ENCODE results near the gene EEPD1. TPM values are rescaled to one million over a fixed set of nuclear protein-coding genes. Genes with fewer than 3 reads are reported as not detected.

Gene EEPD1
- total RNA-seq, 1 experiment from 2014 or later, result 7.8 TPM

DNA sequence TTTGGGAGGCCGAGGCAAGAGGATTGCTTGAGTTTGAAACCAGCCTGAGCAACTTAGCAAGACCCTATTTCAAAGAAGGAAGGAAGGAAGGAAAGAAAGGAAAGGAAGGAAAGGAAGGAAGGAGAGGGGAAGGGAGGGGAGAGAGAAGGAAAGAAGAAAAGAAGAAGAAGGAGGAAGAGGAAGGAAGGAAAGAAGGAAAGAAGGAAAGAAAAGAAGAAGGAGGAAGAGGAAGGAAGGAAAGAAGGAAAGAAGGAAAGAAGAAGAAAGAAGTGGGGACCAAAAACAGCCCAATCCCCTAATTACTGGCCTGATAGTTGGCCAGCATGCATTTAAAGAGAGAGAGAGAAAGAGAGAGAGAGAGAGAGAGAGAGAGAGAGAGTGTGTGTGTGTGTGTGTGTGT, 66.4 kb downstream of the EEPD1 start (continued):
- TF ChIP-seq, protein P1, sequence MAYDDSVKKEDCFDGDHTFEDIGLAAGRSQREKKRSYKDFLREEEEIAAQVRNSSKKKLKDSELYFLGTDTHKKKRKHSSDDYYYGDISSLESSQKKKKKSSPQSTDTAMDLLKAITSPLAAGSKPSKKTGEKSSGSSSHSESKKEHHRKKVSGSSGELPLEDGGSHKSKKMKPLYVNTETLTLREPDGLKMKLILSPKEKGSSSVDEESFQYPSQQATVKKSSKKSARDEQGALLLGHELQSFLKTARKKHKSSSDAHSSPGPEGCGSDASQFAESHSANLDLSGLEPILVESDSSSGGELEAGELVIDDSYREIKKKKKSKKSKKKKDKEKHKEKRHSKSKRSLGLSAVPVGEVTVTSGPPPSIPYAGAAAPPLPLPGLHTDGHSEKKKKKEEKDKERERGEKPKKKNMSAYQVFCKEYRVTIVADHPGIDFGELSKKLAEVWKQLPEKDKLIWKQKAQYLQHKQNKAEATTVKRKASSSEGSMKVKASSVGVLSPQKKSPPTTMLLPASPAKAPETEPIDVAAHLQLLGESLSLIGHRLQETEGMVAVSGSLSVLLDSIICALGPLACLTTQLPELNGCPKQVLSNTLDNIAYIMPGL (CRISPR knock-in tag; IDR thresholded peaks at IDR 0.05), result no peak

DNA sequence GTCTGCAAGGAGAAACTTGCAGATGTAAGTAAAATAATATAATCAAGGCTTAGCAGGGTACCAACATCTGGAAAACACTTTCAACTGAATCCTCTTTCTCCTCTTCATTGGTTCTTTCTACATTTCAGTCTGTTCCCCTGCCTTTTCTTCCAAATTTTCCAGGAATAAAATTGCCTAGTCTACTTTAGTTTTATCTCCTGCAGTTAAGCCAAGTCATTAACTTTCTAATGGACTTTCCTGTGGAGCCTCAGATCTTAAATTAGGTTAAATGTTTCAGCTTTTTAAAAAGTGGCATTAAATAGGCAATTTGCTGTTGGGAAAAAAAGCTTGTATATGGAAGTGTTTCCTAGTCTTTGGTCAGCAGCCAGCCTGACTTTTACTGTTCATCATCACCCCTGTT, 70.8 kb downstream of the EEPD1 start:
- H3K9me3 Mint-ChIP-seq, result peaks cover 11% of the 10 kb centered on the region
- H3K36me3 Mint-ChIP-seq, result no peaks in the 10 kb centered on the region
- DNase-seq (ENCODE audit: low spot score) (no peak), ATAC-seq (no peak)
- ChIA-PET CTCF (no interaction called here), POLR2A (no interaction called here)
- H3K27me3 Mint-ChIP-seq (ENCODE audit: low read depth), result no peaks in the 10 kb centered on the region
- no peak for TF ChIP-seq NFE2L1 (CRISPR knock-in tag; IDR thresholded peaks at IDR 0.05)
- TF ChIP-seq, protein P2, sequence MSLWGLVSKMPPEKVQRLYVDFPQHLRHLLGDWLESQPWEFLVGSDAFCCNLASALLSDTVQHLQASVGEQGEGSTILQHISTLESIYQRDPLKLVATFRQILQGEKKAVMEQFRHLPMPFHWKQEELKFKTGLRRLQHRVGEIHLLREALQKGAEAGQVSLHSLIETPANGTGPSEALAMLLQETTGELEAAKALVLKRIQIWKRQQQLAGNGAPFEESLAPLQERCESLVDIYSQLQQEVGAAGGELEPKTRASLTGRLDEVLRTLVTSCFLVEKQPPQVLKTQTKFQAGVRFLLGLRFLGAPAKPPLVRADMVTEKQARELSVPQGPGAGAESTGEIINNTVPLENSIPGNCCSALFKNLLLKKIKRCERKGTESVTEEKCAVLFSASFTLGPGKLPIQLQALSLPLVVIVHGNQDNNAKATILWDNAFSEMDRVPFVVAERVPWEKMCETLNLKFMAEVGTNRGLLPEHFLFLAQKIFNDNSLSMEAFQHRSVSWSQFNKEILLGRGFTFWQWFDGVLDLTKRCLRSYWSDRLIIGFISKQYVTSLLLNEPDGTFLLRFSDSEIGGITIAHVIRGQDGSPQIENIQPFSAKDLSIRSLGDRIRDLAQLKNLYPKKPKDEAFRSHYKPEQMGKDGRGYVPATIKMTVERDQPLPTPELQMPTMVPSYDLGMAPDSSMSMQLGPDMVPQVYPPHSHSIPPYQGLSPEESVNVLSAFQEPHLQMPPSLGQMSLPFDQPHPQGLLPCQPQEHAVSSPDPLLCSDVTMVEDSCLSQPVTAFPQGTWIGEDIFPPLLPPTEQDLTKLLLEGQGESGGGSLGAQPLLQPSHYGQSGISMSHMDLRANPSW (CRISPR knock-in tag; conservative IDR thresholded peaks at IDR 0.05; ENCODE audit: low read depth), result no peak
- TF ChIP-seq, protein P3, sequence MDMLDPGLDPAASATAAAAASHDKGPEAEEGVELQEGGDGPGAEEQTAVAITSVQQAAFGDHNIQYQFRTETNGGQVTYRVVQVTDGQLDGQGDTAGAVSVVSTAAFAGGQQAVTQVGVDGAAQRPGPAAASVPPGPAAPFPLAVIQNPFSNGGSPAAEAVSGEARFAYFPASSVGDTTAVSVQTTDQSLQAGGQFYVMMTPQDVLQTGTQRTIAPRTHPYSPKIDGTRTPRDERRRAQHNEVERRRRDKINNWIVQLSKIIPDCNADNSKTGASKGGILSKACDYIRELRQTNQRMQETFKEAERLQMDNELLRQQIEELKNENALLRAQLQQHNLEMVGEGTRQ (CRISPR knock-in tag; IDR thresholded peaks at IDR 0.05), result no peak
- TF ChIP-seq, protein P4, sequence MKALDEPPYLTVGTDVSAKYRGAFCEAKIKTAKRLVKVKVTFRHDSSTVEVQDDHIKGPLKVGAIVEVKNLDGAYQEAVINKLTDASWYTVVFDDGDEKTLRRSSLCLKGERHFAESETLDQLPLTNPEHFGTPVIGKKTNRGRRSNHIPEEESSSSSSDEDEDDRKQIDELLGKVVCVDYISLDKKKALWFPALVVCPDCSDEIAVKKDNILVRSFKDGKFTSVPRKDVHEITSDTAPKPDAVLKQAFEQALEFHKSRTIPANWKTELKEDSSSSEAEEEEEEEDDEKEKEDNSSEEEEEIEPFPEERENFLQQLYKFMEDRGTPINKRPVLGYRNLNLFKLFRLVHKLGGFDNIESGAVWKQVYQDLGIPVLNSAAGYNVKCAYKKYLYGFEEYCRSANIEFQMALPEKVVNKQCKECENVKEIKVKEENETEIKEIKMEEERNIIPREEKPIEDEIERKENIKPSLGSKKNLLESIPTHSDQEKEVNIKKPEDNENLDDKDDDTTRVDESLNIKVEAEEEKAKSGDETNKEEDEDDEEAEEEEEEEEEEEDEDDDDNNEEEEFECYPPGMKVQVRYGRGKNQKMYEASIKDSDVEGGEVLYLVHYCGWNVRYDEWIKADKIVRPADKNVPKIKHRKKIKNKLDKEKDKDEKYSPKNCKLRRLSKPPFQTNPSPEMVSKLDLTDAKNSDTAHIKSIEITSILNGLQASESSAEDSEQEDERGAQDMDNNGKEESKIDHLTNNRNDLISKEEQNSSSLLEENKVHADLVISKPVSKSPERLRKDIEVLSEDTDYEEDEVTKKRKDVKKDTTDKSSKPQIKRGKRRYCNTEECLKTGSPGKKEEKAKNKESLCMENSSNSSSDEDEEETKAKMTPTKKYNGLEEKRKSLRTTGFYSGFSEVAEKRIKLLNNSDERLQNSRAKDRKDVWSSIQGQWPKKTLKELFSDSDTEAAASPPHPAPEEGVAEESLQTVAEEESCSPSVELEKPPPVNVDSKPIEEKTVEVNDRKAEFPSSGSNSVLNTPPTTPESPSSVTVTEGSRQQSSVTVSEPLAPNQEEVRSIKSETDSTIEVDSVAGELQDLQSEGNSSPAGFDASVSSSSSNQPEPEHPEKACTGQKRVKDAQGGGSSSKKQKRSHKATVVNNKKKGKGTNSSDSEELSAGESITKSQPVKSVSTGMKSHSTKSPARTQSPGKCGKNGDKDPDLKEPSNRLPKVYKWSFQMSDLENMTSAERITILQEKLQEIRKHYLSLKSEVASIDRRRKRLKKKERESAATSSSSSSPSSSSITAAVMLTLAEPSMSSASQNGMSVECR (CRISPR knock-in tag; IDR thresholded peaks at IDR 0.05; ENCODE audit: borderline replicate concordance), result no peak
- TF ChIP-seq SMAD3 (CRISPR knock-in tag; IDR thresholded peaks at IDR 0.05; ENCODE audit: borderline replicate concordance), result no peak
- TF ChIP-seq, protein P5, sequence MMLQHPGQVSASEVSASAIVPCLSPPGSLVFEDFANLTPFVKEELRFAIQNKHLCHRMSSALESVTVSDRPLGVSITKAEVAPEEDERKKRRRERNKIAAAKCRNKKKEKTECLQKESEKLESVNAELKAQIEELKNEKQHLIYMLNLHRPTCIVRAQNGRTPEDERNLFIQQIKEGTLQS (CRISPR knock-in tag; conservative IDR thresholded peaks at IDR 0.05), result no peak
- TF ChIP-seq RORB (CRISPR knock-in tag; IDR thresholded peaks at IDR 0.05), result no peak
- no peak for TF ChIP-seq NR1H2 (CRISPR knock-in tag; IDR thresholded peaks at IDR 0.05)
- H3K4me3 Mint-ChIP-seq, result no peak overlapping the region
- no peak overlapping the region for H3K27ac Mint-ChIP-seq
- peaks cover 23% of the 10 kb centered on the region for H3K4me1 Mint-ChIP-seq

DNA sequence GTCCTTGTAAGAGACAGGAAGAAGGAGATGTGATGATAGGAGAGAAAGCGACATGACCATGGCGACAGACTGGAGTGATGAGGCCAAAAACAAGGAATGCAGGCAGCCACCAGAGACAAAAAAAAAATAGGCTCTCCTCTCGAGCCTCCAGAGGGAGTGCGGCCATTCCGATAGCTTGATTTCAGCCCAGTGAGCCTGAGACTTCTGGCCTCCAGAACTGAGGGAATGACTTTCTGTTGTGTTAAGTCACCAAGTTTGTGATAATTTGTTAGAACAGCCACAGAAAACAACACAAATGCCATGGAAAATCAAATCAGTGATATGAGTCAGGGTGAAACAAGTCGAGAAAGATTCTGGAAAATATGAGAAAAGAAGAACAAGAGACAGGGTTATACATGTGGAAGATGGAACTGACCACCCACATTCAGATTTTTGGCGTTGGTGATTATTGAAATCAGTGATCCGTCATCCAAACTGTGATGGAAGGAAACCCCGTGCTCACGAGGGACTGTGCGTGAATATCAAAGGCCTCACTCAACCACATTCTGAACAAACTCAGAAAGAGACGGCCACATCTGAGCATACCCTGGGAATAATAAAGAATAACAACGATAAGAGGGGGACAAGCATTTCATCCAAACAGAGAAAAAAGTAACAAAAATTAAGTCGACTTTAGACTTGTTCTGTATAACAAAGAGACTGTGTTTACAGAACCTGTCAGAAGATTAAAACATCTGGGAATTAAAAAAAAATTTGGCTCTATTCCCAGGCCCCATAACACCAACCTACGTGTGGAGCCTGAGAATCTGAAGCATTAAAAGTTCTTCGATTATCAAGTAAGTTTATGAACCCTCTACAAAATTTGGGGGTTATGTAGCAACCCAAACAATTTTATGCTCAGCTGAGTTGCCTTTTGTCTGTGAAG, 72.1 kb downstream of the EEPD1 start:
- DNase-seq (ENCODE audit: low spot score), result no peak
- H3K9me3 Mint-ChIP-seq, result 0 out of 2 replicates have a peak, but pooled peaks cover 3% of the 10 kb centered on the region
- H3K27me3 Mint-ChIP-seq (ENCODE audit: low read depth), result no peaks in the 10 kb centered on the region
- POLR2A ChIA-PET, result interaction anchor here (0.7 kb wide), 1 partner anchor 62 kb away, joined by 3 read pairs; no protein-coding TSS in a partner anchor
- H3K4me3 Mint-ChIP-seq, result no peak overlapping the region
- CTCF ChIA-PET, result interaction anchor here (0.8 kb wide), 1 partner anchor 10 kb away, joined by 3 read pairs; no protein-coding TSS in a partner anchor
- 0 out of 2 replicates have a peak overlapping the region, but pooled peaks have one; percentile 58 for H3K27ac Mint-ChIP-seq
- H3K36me3 Mint-ChIP-seq, result no peaks in the 10 kb centered on the region
- no peak for ATAC-seq
- H3K4me1 Mint-ChIP-seq, result peaks cover 23% of the 10 kb centered on the region
- TF ChIP-seq, protein P6, sequence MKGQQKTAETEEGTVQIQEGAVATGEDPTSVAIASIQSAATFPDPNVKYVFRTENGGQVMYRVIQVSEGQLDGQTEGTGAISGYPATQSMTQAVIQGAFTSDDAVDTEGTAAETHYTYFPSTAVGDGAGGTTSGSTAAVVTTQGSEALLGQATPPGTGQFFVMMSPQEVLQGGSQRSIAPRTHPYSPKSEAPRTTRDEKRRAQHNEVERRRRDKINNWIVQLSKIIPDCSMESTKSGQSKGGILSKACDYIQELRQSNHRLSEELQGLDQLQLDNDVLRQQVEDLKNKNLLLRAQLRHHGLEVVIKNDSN (CRISPR knock-in tag; IDR thresholded peaks at IDR 0.05), result no peak
- TF ChIP-seq, protein P7, sequence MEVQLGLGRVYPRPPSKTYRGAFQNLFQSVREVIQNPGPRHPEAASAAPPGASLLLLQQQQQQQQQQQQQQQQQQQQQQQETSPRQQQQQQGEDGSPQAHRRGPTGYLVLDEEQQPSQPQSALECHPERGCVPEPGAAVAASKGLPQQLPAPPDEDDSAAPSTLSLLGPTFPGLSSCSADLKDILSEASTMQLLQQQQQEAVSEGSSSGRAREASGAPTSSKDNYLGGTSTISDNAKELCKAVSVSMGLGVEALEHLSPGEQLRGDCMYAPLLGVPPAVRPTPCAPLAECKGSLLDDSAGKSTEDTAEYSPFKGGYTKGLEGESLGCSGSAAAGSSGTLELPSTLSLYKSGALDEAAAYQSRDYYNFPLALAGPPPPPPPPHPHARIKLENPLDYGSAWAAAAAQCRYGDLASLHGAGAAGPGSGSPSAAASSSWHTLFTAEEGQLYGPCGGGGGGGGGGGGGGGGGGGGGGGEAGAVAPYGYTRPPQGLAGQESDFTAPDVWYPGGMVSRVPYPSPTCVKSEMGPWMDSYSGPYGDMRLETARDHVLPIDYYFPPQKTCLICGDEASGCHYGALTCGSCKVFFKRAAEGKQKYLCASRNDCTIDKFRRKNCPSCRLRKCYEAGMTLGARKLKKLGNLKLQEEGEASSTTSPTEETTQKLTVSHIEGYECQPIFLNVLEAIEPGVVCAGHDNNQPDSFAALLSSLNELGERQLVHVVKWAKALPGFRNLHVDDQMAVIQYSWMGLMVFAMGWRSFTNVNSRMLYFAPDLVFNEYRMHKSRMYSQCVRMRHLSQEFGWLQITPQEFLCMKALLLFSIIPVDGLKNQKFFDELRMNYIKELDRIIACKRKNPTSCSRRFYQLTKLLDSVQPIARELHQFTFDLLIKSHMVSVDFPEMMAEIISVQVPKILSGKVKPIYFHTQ (CRISPR knock-in tag; IDR thresholded peaks at IDR 0.05), result no peak
- TF ChIP-seq, protein P1 (CRISPR knock-in tag; IDR thresholded peaks at IDR 0.05), result no peak
- no peak for TF ChIP-seq FOXK1 (CRISPR knock-in tag; IDR thresholded peaks at IDR 0.05)
- TF ChIP-seq, protein P8, sequence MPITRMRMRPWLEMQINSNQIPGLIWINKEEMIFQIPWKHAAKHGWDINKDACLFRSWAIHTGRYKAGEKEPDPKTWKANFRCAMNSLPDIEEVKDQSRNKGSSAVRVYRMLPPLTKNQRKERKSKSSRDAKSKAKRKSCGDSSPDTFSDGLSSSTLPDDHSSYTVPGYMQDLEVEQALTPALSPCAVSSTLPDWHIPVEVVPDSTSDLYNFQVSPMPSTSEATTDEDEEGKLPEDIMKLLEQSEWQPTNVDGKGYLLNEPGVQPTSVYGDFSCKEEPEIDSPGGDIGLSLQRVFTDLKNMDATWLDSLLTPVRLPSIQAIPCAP (CRISPR knock-in tag; IDR thresholded peaks at IDR 0.05), result no peak
